Testis (tissue), 3 donors: ENCODE results near the gene ARID1B. TPM values are rescaled to one million over a fixed set of nuclear protein-coding genes. Genes with fewer than 3 reads are reported as not detected.

ENCODE experiments used
- DNase-seq: peaks from one replicate; pipeline ENCODE4 v3.0.0-alpha.2; 2019
- H3K27ac ChIP-seq, 2 donors: fragments of 200-600 bp; sonication (generic); one replicate each; pipeline ENCODE4 v1.5.1; 2019
- H3K27me3 ChIP-seq: fragments of 200-600 bp; sonication (generic); one replicate; pipeline ENCODE4 v1.5.1; 2019
- H3K36me3 ChIP-seq: fragments of 200-600 bp; sonication (generic); one replicate; pipeline ENCODE4 v1.5.1; 2017; ENCODE audit warnings: low read depth; ENCODE audit errors: missing control alignments
- H3K4me1 ChIP-seq: fragments of 200-600 bp; sonication (generic); one replicate; pipeline ENCODE4 v1.5.1; 2019
- H3K4me3 ChIP-seq, 2 donors: fragments of 200-600 bp; sonication (generic); one replicate each; pipeline ENCODE4 v1.5.1; 2017 to 2019
- H3K9me3 ChIP-seq: fragments of 200-600 bp; sonication (generic); one replicate; pipeline ENCODE4 v1.5.1; 2017
- CTCF ChIP-seq, 3 experiments: fragments of 450-650 bp in 2 of 3; fragments of 200-600 bp in 1 of 3; sonication (generic) in 1 of 3; IDR thresholded peaks; one replicate each; pipeline ENCODE4 v1.5.1; 2016 to 2019; ENCODE audit warnings: antibody characterized with exemption in 3 of 3, mild to moderate bottlenecking in 2 of 3, moderate library complexity in 1 of 3
- POLR2A ChIP-seq: fragments of 450-650 bp; IDR thresholded peaks from one replicate; pipeline ENCODE4 v1.6.1; 2017; ENCODE audit warnings: antibody characterized with exemption, mild to moderate bottlenecking, moderate library complexity
- WGBS, 2 donors: methylation state at CpG; one replicate each; pipeline ENCODE4 v1.1.5; 2018; 5-methylcytosine and 5-hydroxymethylcytosine counted together
- intact Hi-C: fragments of 100-400 bp; cut with DNase I; formaldehyde crosslinking; loops from one replicate; pipeline ENCODE4 v1.15.1; 2023; ENCODE audit warnings: low total_unique reads
- polyA plus RNA-seq: library from polyadenylated mRNA; stranded (reverse); fragments of 350-450 nt; fragmentation: Illumina TruSeq; extraction: RNeasy Lipid Tissue Mini Kit (QIAGEN cat#74804); gene quantifications from one replicate; pipeline ENCODE4 v1.2.3, GENCODE V29; 2014; ENCODE audit warnings: low read depth, low replicate concordance; ENCODE audit not compliant: insufficient read depth
- total RNA-seq, 2 donors: library from RNA; depleted of rRNA; stranded (reverse); fragments of >200 nt; gene quantifications; one replicate each; pipeline ENCODE4 v1.2.3, GENCODE V29; 2016

Gene ARID1B
- total and polyA plus RNA-seq, 3 donors from 2014 or later, result 26.2 to 126 (median 103) TPM

- Histone ChIP-seq H3K4me3 (no peak overlapping the region), H3K9me3 (no peaks in the 10 kb centered on the region), H3K4me1 (peaks cover 21% of the 10 kb centered on the region), H3K27ac (no peak overlapping the region), H3K27me3 (no peaks in the 10 kb centered on the region), H3K36me3 (no peaks in the 10 kb centered on the region)
- TF ChIP-seq CTCF (IDR thresholded peaks at IDR 0.05) (no peak), POLR2A (no peak)
- WGBS, 2 donors, result 74 to 75% methylated on average over 6 of the region's 6 CpGs
- intact Hi-C loops, result no loop called here
- no peak for DNase-seq
Observed at GRCh38 chr6:156807795-156808194, 30.6 kb downstream of the ARID1B start.

- no peaks in the 10 kb centered on the region for H3K27me3 ChIP-seq
- peak overlapping the region in 1 of 2 donors; percentile 4 for H3K27ac ChIP-seq
- H3K9me3 ChIP-seq, result no peaks in the 10 kb centered on the region
- WGBS, 2 donors, result 24 to 25% methylated on average over 2 of the region's 2 CpGs
- no peak overlapping the region for H3K4me3 ChIP-seq
- TF ChIP-seq POLR2A (no peak), CTCF (IDR thresholded peaks at IDR 0.05) (no peak)
- DNase-seq, result peak; percentile 69
- intact Hi-C loops, result no loop called here
- no peaks in the 10 kb centered on the region for H3K36me3 ChIP-seq
- H3K4me1 ChIP-seq, result peaks cover 21% of the 10 kb centered on the region
Observed at GRCh38 chr6:156808287-156808686, 31.1 kb downstream of the ARID1B start.

- Histone ChIP-seq H3K9me3 (no peaks in the 10 kb centered on the region), H3K27ac (peak overlapping the region in 1 of 2 donors; percentile 4), H3K36me3 (no peaks in the 10 kb centered on the region), H3K4me1 (peaks cover 21% of the 10 kb centered on the region), H3K4me3 (no peak overlapping the region), H3K27me3 (no peaks in the 10 kb centered on the region)
- TF ChIP-seq POLR2A (no peak), CTCF (IDR thresholded peaks at IDR 0.05) (no peak)
- WGBS, 2 donors, result 52 to 54% methylated on average over 4 of the region's 4 CpGs
- DNase-seq, result peak; percentile 70
- intact Hi-C loops, result no loop called here
Observed at GRCh38 chr6:156809034-156809433, 31.9 kb downstream of the ARID1B start.

- intact Hi-C loops, result no loop called here
- TF ChIP-seq CTCF (IDR thresholded peaks at IDR 0.05), result no peak
- TF ChIP-seq POLR2A, result no peak
- Histone ChIP-seq H3K27ac (no peak overlapping the region), H3K9me3 (no peaks in the 10 kb centered on the region), H3K27me3 (no peaks in the 10 kb centered on the region), H3K4me3 (no peak overlapping the region), H3K4me1 (peaks cover 21% of the 10 kb centered on the region), H3K36me3 (no peaks in the 10 kb centered on the region)
- WGBS, 2 donors, result 67 to 72% methylated on average over 2 of the region's 2 CpGs
- DNase-seq, result no peak
Observed at GRCh38 chr6:156809446-156810178, 32.4 kb downstream of the ARID1B start.
